ENCODE results near the gene SPOCK1.

Gene SPOCK1

DNA sequence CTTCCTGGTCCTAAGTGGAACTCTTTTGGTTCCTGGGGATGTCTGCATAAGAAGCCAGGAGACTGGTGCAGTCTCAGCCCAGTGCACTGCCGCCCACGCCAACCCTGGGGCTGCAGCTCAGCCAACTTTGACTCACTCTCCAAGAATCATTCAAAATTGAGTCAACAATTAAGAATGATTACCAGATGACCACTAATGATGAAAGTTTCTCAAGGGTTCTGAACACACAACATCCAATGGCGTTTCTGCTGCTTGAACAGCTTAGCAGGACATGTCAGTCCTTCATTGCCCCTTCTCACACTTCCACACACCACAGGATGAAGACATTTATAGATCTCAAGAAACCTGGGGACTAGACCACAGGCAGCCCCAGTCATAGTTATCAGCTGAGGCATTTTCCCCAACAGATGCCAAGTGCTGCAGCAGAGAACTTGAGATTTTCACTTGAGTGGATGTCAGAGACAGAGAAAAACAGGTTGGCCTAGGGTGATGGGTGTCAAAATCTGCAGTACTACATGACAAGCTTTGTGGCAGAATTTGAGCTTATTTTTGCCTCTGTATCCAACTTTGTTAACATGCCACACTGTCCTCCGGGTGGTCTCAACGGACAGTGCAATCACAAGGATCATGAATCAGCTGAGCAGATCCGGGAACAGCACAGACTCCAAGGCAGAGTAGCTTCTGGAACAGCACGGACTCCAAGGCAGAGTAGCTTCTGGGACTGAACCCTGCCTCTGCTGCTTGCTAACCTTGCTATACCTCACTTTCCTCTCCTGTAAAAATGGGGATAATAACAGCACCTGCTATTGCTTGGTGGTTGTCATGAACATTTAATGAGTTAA lies 356.1 kb downstream of the SPOCK1 start:
- DNase-seq = no peak

GRCh38 chr5:137142346-137142745 lies 356.8 kb downstream of the SPOCK1 start:
- DNase-seq = no peak

DNA sequence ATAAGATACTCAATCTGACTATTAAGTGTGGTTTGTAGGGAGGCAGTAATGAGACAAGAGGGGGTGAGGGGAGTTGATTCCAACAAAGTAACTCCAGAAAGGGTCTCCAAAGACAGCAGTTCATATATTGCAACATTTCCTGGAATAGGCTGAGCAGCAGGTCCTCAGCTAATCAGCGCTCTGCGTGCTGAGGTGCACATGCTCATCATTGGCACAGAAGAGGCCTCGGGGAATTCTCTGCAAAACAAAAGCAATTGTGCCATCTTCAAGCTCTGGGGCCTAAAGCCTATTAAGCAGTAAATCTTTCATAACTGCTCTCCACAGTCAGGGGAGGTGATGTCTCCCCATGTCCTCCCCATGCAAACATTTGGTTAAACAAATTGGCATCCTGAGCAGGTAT lies 357.3 kb downstream of the SPOCK1 start:
- no peak for DNase-seq

- no peak for DNase-seq
These were observed 362.0 kb downstream of the SPOCK1 start for GRCh38 chr5:137136991-137137632.

GRCh38 chr5:137134920-137135532 lies 364.1 kb downstream of the SPOCK1 start:
- no peak for DNase-seq

DNA sequence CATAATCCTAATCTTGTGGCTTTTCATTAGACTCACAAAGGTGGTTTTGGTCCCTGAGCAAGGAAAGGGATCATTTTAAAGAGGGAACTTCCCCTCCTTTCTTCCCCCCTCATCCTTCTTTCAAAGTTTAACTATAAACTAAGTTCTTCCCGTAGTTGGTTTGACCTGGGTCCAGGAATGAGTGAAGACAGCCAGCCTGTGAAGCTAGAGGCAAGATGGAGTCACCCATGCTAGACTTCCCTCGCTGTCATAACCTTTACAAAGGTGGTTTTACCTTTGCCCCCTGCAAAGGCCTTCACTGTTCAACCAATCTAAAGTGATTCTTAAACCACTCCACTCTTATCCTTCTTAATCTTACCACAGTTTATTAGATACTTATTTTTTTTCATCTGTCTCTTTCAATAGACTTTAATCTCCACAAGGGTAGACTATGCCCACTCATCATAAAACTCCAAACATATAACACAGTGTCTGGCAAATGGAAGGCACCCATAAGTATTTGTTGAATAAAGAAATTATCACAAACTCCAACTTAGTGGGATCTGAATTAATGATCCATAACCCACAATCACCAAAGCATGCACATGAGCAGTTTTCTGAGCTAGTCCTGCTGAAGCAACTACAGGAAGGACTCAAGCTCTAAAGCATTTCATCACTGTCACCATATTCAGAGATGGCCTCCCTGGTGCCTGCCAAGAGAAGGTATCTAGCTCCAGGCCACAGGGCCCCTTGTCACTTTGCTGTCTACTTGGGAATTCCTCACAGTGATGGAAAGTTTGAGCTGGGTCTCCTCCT lies 369.0 kb downstream of the SPOCK1 start:
- DNase-seq = no peak

GRCh38 chr5:137128012-137128411 lies 371.1 kb downstream of the SPOCK1 start:
- no peak for DNase-seq

GRCh38 chr5:137126829-137127228 lies 372.3 kb downstream of the SPOCK1 start:
- no peak for DNase-seq

DNA sequence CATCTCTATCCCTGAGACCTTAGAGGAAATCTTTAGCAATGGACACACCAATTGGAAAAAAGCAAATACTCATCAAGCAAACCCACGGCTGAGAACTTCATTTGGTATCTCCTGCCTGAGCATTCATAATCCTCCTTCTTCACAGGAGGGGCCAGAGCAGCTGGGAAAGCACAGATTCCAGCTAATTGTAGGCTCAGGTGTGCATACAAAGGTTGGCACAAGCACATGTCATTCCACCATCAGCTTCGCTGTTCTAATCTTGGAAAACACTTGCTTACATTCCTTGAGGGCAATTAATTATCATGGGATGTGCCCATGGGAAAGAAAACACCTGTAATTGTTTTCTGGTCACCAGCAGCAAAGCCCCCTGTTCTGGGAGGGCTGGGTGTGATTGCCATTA lies 376.6 kb downstream of the SPOCK1 start:
- DNase-seq = no peak

DNA sequence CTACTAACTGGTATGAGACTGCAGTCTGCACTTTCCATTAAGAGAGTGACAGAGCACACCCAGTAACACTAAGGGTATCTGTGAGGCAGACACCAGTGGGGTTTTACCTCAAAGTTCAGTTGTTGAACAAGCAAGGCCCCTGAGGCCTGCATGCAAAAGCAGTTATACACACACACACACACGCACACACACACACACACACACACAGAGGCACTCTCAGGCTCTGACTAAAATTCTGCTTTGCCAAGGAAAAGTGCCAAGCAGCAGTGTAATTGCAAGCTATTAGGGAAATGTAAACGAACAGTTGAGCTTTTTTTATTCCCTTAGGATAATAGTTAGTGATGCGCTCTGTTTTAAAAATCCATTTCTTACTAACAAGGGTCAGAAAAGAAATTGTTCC lies 377.1 kb downstream of the SPOCK1 start:
- no peak for DNase-seq

DNA sequence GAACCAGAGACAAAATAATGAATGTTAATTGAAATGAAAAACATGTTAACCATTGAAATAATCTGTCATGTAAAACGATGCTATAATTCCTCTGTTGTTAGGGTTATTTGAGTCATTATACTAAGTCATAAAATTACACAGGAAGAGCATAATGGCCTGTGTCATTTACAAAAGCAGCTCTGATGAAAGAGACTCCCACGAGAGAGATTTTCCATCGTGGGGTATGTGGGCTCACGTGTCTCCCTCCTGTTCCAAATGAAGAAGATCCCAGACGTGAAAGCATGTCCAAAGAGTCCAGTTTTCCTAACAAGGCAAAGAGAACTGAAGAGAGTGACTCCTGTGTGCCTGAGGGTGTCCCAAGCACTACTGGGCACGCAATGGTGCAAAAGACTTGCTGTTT lies 379.8 kb downstream of the SPOCK1 start:
- DNase-seq = no peak

DNA sequence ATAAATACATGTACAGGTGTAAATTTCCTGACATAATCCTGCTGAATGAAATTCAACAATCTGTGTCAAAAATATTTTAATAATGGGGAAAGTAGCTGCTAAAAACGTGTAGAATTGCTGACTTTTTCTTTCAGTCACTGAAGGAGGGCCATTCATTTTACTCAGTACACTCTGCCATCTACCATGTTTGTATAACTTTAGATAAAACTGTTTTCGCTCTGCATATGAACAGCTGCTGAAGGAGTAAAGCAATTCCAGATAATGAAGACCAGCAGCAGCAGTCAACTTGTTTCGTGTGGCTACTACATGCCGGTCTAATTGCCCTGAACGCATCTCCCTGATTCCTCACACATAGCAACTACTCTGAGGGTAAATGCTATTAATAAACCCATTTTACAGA lies 380.5 kb downstream of the SPOCK1 start:
- DNase-seq = no peak

- DNase-seq = no peak
These were observed 384.0 kb downstream of the SPOCK1 start for GRCh38 chr5:137115152-137115551.

DNA sequence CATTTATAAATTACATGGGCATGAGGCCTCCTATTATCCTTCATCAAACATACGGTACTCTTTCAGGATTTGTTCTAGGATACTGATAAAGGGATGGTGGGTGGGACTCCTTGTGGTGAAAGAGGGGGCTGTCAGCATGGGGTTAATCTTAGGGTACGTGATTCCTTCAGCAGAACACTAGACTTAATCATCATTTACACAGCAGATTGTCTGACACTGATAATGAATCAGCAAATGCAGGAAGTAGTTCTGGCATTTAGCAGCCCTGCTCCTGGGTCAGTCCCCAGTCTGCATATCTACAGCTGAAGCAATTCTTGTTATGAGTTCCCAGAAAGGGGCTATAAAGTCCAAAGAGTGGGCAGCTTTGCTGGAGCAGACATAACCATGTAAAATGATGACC lies 384.6 kb downstream of the SPOCK1 start:
- no peak for DNase-seq

- DNase-seq = no peak
These were observed 385.2 kb downstream of the SPOCK1 start for GRCh38 chr5:137113939-137114338.

DNA sequence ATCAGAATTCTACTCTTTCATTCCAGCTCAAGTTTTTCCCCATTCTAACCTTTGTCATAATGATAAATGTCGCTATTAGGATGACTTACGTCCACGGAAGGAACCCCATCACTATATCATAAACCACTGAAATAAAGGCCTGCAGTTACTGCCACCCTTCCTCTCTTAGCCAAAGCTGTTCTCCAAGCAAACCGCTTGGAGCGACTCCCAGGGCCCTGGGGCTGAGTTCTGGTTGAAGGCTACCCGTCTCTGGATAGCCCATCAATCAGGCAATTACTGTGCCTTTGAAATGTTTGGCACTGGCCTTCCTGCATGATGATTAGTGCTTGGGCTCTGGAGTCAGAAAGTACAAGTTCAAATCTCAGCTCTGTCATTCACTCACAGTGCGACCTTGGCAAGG lies 386.0 kb downstream of the SPOCK1 start:
- no peak for DNase-seq

GRCh38 chr5:137105351-137106035 lies 393.6 kb downstream of the SPOCK1 start:
- DNase-seq = no peak

DNA sequence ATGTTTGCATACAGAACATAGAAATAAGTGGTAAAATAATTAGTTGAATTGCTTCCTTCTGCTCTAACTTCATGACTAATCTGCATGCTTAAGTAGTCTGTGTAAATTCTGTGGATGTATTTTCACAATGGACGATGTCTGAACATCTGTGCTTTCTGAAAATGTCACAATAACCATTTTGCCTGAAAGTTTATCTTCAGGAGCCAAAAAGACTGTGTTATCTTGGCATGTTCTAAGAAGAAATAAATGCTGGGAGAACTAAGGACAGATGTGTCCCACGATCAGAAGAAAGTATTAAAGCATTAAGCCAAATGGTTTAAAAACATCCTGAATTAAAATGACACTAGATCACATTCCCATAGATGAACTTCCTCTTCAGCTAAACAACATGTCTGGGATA lies 397.6 kb downstream of the SPOCK1 start:
- DNase-seq = no peak

GRCh38 chr5:137099651-137100050 lies 399.5 kb downstream of the SPOCK1 start:
- DNase-seq = no peak

DNA sequence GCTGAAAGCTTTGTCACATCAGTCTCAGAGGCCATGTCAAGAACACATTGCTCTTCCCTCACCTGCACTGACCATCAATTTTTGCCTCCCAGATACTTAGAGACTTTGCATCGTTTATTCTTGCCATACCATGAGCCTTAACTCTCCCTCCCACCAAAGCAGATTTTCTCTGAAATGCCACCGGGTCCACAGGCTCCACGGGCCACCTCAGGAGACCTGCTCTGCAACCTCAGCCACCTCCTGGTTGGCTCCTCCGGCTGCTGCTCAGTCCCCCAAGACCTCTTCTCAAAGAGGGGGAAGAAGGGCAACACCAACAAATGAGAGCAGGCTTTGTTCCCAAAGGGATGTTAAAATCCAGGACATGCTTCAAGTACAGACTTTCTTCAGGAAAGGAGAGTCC lies 400.5 kb downstream of the SPOCK1 start:
- DNase-seq = no peak

GRCh38 chr5:137098238-137098637 lies 400.9 kb downstream of the SPOCK1 start:
- no peak for DNase-seq

- DNase-seq = no peak
These were observed 401.9 kb downstream of the SPOCK1 start for GRCh38 chr5:137097203-137097602.
